ENCODE results near the gene PPIB.
"Not testable (repeated sequence)": the region's sequence is repeated elsewhere in the genome, so short reads cannot be mapped to it uniquely, and the experiment has no call there.

The PPIB gene

DNA sequence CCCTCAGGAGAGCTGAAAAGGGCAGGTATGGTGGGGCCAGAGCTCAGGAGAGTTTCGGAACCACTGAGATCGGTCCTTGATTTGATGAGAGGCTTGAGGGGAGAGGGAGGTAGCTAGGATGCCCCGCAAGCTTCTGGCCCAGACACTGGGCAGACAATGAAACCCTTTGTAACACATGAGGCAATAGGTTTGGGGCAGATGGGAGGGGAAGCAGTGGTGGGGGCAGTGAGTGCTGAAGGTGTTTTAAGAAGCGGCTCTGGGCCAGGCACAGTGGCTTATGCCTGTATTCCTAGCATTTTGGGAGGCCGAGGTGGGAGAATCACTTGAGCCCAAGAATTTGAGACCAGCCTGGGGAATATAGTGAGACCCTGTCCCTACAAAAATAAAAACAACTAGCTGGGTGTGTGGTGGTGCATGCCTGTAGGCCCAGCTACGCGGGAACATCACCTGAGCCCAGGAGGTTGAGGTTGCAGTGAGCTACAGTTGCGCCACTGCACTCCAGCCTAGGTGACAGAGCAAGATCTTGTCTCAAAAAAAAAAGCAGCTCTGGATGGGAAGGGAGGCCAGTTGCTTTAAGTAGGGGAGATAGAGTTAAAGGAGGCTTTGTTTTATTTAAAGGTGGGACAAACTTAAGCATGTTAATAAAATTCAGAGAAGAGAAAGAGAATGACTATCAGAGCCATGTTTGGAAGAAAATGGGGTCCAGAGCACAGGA, 20.9 kb downstream of the PPIB start:
- no peak for DNase-seq (ENCODE audit: low read depth in 4 of 4, low spot score in 1 of 4)

DNA sequence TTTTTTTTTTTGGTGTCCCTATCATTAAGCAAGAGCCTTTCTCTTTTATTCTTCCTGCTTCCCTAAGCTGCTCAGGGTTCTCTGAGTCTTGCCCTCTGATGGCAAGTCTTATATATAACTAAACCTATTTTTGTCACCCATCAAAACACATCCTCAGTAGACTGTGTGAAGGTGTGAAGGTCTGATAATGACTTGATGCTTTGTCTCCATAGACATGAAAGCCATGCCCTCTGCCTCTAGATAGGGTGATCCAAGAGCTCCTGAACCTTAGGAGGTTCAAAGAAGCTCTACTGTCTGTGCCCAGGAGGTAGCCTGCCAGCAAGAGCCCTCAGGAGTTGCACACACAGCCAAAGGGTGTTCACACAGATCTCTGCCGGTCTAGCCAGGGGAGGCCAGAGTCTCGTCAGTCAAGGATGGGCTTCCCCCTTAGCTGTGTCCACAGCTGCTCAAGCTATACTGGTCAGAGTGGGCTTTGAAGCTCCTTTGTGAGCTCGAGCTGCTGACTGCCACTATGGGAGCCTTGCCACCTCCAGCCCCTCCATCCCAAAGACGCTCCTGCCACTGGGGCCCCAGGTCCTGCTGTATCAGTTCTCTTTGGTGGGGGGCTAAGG, 24.4 kb downstream of the PPIB start:
- DNase-seq (ENCODE audit: low read depth in 4 of 4, low spot score in 1 of 4), result no peak

DNA sequence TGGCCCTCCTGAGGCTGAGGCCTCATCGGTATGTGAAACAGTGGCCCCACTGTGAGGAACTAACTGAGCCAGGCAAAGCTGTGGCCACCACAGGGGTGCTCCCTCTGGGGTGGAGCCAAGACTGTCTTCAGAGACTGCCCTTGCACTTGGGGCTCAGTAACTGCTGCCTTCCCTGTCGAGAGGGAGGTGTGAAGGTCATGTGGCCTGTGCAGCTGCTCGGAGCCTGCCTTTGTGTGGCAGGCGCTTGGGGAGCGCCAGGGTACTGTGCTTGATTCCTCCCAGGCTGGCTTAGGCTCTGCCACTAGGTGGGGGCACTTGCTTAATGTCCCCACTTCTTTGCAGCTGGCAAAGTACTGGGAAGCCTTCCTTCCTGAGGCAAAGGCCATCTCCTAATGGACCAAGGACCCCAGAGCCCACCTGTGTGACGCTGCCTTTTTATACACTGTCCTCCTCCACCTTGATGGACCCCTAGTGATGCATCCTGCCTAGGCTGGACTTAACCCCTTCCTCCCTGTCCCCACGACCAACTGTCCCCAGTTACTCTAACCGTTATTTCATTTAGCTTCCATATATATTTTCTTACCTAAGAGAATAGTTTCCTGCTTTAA, 25.5 kb downstream of the PPIB start:
- DNase-seq (ENCODE audit: low read depth in 4 of 4, low spot score in 1 of 4), result no peak

DNA sequence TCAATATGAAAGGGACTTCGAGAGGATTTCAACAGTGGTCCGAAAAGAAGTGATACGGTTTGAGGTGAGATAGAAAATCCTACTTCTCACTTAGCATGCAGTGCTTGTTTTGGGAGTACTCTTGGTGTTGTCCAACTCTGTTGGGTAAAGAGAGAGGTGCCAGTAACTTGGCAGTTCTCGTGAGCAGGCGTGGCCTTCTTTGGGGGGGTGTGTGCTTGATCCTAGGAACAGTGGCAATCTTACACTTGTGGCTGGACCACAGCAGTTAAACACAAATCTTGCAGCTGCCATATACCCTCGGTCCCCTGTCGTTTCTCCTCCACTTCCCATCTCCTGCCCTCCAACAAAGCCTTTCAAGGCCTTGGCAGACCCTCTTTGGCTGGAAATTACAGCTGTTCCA, 26.5 kb downstream of the PPIB start:
- DNase-seq (ENCODE audit: low read depth in 4 of 4, low spot score in 1 of 4), result no peak

DNA sequence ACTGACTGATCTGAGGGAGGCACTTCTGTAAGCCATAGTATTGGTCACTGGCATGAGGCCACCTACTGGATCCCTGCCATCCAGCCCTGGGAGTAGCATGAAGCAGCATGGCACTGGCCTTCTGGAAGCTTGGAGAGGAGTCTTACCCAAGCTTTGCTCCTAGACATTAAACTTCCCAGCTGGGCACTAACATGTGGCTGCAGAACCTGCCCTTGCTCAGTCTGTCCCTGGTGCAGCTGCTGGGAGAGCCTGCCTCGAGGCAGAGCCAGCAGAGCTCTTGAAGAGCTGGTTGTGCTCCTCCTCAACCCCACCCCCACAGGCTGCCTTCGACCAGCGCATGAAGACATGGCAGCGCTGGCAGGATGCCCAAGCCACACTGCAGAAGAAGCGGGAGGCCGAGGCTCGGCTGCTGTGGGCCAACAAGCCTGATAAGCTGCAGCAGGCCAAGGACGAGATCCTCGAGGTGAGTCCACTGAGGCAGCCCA, 28.4 kb downstream of the PPIB start:
- DNase-seq (ENCODE audit: low read depth in 4 of 4, low spot score in 1 of 4), result no peak

DNA sequence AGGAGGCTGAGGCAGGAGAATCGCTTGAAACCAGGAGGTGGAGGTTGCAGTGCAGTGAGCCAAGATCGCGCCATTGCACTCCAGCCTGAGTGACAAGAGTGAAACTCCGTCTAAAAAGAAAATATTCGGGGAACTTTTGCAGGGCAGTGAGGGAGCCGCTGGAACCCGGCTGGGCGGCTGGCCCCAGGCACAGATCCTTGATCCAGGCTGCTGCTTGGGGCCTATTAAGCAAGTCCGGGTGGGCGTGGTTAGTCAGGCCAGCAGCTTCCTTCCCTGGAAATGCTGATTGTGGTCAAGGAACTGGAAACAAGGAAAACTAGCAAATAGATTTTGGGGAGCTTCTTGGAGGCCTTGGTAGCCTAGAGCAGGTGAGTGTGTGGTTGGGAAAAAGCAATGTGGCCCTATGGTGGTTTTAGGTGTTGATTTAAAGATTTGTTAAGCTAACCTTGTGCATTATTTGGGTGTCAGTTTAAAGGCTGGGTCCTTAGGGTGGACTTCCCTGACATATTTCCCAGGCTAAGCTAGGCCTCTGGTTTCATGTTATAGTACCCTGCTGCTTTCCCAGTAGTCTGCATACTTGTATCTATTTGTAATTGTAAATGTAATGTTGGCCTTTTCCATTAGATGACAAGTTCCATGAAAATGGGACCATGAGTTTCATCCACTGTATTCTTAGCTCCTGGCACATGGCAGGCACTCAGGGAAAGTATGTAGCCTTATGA, 29.0 kb downstream of the PPIB start:
- DNase-seq (ENCODE audit: low read depth in 4 of 4, low spot score in 1 of 4), result no peak

DNA sequence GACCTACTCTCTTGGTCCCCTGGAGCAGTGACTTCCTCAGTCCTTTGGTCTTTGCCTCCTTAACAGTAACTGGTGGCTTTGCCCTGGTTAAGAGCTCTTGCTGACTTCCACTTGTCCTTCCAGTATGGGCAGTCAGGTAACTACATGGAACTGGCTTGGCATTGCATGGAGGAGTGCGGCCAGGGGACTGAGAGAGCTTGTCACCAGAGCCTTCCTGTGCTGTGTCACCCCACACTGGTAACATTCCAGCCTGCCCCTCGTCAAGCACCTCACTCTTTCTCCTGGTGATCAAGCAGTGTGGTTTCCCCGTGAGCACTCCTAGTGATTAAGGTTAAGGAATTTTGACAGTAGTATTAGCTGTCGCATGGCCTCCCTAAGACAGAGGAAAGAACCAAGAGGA, 30.6 kb downstream of the PPIB start:
- no peak for DNase-seq (ENCODE audit: low read depth in 4 of 4, low spot score in 1 of 4)

DNA sequence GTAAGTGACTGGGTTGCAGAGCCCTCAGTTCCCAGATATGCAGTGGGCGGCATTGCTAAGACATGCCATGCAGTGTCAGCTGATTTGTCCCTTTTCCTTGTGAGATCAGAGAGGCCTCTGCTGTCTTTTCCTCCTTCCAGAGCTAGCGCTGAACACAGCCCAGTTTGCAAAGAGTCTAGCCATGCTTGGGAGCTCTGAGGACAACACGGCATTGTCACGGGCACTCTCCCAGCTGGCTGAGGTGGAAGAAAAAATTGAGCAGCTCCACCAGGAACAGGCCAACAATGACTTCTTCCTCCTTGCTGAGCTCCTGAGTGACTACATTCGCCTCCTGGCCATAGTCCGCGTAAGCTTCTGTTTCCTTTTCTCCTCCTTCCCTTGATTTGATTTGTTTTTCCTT, 31.3 kb downstream of the PPIB start:
- no peak for DNase-seq (ENCODE audit: low read depth in 4 of 4, low spot score in 1 of 4)

DNA sequence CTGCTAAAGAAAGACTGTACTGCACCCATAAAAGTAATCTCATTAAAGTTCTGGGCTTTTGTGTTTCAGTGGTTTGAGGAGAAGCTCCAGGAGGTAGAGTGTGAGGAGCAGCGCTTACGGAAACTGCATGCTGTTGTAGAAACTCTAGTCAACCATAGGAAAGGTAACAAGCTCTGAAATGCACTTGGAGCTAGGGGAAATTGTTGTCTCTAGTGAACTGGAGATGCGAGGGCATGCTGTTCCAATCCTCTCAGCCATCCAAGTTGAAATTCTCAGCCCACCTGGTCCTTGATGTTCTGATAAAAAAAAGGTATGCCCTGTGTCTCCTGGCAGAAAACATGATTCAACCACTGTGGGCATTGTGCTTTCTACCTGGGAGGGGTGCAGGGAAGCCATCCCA, 32.7 kb downstream of the PPIB start:
- DNase-seq (ENCODE audit: low read depth in 4 of 4, low spot score in 1 of 4), result no peak

DNA sequence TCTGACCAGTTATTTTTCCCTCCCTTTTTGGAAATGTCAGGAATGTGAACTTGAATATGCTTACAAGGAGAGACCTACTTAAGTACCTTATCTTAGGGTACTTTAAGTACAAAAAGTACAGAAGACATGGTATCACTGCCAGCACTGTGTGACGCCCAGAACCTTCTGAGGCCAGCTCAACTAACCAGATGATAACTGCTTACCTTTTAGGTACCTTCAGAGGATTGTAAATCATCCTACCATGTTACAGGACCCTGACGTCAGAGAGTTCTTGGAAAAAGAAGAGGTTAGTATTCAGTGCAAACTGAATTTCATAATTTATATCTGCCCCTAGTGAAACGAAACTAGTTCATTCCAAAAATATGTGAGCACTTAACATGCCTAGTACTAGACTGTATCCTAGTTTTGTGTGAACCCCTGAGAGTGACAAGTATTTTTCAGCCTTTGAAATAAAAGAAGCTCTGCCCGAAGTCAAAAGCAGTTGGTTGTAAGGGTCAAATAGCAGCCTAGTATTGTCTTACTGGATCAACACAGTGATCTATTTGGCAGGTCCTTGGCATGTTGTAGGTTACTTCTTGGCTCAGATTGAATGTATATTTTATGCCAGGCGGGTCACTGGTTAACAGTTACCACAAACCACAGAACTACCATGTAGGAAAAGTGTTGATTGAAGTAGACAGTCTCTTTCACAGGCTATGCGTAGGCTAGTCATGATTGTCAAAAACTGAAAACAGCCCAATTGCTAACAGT, 35.1 kb downstream of the PPIB start:
- no peak for DNase-seq (ENCODE audit: low read depth in 4 of 4, low spot score in 1 of 4)

DNA sequence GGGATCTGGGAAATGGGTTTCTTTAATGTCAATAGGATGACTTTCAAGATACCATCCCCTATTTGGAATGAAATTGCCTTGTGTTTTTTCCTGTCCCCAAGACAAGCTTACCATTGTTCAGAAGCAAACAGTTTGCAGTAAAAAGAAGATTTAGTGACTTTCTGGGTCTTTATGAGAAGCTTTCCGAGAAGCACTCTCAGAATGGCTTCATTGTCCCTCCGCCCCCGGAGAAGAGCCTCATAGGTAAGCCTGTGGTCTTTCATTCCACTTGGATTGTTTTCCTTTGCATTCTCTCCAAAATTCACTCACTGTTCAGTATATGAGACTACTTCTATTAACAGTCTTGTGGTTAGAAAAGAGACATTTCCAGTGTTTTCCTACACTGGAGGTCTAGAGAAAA, 36.8 kb downstream of the PPIB start:
- DNase-seq (ENCODE audit: low read depth in 4 of 4, low spot score in 1 of 4), result no peak

DNA sequence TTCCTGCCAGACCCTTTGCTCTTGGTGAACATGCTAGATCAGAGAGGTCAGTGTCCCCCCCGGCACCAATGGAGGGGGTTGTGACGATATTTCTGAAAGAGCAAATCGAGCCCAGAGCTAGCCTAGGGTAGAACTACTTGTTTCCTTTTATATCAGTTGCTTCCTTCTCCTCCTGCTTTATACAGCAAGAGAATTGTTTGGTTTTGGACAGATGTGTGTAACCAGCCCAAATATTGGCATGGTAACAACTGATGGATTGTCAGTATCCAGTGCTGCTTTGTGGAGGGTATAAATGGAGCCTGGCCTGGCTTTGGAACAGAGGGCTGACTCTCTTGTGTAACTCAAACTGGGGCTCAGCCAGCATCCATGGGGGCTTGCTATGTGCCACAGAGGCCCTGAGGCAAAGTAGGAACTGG, 39.9 kb downstream of the PPIB start:
- no peak for DNase-seq (ENCODE audit: low read depth in 4 of 4, low spot score in 1 of 4)

DNA sequence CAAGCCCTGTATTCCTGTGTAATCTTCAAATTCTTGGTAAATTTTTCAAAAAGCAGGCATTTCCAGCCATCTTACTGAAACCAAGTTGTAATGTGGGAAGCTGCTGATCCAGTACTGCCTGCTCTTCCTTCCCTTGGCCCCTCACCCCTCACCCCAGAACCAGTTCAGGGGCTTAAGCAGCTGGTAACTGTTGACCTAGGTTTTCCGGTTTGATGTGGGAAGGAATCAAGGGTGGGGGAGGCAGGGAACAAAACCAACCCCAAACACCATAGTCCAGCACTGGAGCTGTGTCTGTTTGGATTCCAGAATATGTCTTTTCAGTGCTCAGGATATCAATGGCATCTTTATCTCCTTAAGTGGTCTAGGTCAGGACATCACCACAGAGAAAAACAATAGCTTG, 40.4 kb downstream of the PPIB start:
- DNase-seq (ENCODE audit: low read depth in 4 of 4, low spot score in 1 of 4), result no peak

DNA sequence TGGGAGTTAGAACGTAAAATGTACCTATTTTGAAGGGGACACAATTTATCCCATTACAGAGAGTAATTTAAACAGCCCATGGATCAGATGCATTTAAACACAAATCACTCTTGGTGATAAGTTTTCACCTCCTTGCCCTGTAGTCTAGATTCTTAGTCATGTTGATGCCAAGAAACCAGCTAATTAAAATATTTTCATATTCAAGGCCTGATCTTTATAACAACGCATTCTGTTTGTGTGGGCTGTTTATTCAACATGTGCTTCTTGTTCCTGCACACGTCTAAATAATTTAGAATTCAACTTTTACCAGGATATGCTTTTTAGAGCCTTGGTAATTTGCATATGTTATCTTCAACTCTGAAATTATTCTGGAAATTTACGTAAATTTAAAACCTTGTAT, 41.2 kb downstream of the PPIB start:
- no peak for DNase-seq (ENCODE audit: low read depth in 4 of 4, low spot score in 1 of 4)

DNA sequence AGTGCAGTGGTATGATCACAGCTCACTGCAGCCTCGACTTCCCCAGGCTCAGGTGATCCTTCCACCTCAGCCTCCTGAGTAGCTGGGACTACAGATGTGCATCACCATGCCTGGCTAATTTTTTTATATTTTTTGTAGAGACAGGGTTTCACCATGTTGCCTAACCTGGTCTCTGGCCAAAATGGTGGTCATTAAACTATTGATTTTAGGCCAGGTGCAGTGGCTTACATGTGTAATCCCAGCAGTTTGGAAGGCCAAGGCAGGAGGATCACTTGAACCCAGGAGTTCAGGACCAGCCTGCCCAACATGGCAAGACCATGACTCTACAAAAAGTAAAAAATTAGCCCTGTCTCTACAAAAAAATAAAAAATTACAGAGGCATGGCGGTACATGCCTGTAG, 42.5 kb downstream of the PPIB start:
- DNase-seq (ENCODE audit: low read depth in 4 of 4, low spot score in 1 of 4), result not testable (repeated sequence)

DNA sequence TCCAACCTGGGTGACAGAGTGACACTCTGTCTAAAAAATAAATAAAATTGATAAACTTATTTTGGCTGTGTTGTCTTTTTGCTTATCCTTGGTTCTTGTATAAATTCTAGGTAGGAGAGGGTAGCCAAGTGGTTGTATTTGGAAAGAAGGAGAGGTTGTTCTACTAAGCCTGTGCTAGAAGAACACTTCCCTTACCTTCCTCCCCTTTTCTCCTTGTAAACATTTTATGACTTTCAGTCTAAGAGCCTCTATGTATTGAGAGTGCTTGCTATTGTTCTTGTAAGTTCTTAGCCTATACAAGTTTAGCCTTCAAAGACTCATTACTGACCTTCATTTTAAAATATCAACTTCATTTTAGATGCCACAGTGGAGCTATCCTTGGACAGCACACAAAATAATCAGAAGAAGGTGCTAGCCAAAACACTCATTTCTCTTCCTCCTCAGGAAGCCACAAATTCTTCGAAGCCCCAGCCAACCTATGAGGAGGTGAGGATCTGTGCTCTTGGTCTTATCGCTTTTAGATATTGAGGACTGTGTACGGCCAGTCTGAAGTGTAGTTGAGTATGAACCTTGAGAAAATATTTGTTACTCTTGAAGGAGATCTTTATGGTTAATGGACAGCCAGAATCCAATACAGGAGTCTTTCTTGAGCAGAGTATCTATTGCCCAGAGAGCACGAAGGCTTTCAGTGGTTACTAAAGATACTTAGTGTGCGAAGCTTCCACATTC, 44.9 kb downstream of the PPIB start:
- DNase-seq (ENCODE audit: low read depth in 4 of 4, low spot score in 1 of 4), result no peak

DNA sequence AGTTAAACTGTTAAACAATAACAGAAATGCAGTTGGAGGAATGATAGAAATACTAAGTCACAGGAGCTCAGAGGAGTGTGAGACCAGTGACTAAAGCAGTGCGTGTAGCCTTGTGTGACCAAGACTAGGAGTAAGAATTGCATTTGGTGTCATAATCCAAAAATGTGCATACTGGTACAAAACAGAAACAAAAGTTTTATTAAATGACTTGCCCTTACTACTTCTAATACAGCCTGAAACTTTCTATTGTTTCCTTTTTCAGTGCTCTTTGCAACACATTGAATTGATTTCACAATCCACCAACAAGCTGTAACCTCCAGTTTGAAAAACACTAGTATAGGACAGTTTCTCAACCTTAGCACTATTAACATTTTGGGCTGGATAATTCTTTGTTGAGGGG, 49.9 kb downstream of the PPIB start:
- no peak for DNase-seq (ENCODE audit: low read depth in 4 of 4, low spot score in 1 of 4)

DNA sequence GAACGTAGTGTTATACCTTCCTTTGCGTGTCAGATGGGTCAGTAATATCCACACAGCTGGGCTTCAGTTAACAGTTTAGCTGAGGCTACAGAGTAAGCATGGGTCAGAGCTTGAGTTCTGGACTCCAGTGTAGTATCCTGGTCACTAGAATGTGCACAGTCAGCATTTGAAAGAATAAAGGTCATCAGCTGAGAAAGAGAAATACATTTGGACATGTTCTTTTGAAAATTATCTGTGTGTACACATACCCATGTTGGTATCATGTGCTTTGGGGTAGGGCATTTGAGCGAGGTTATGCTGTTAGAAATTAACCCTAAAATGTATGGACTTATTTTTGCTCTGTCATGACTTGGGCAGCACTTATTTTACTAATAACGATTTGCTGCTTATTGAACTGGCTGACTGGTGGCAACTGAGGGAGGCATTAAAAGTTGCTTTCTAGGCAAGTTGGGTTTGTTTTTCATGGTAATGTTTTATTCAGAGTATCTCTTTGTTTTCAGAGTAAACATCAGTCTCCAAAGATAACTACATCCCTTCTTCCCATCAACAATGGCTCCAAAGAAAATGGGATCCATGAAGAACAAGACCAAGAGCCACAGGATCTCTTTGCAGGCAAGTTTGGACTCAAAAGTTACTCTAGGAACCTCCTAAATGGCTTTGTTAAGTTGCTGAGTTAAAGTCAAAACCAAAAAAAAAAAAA, 50.6 kb downstream of the PPIB start:
- DNase-seq (ENCODE audit: low read depth in 4 of 4, low spot score in 1 of 4), result no peak

DNA sequence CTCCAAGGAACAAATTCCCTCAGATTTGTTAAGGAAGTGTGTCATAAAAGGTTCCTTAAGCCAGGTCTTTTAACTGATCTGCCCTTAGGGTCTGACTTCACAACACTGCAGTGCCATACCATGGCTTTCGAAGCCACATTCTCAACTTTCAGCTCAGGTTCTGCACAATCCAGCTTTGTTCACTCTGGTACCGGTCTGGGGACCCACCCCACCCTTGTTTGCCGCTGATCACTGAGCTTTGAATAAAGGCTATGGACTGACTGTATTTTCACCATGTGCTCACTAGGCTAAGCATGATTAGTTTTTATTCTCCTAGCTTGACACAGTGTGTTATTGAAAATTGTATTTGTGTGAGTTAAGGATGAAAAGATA, 51.2 kb downstream of the PPIB start:
- DNase-seq (ENCODE audit: low read depth in 4 of 4, low spot score in 1 of 4), result no peak
